T-cell (primary cell): ENCODE data around the gene GPHB5. TPM values are rescaled to one million over a fixed set of nuclear protein-coding genes. Genes with fewer than 3 reads are reported as not detected.

ENCODE experiments used
- ATAC-seq, 4 experiments: fragments of 200-7000 bp in 3 of 4; fragments of 150-1000 bp in 1 of 4; cut with Tn5 transposase; replicated peaks in 1 of 4; 1 replicate in 3 of 4; 2 replicates in 1 of 4; pipeline ENCODE4 v1.10.0; 2021; ENCODE audit warnings: moderate library complexity in 3 of 4, mild to moderate bottlenecking in 2 of 4, moderate number of reproducible peaks in 1 of 4
- CTCF ChIA-PET, 2 donors: fragments of 300-600 bp; sonication (Branson Sonifier 250); formaldehyde crosslinking; loops; one replicate each; lab custom pipeline; 2022; ENCODE audit warnings: antibody characterized with exemption in 2 of 2; lab: Charles Lee
- POLR2A ChIA-PET, 2 donors: fragments of 300-600 bp; sonication (Branson Sonifier 250); formaldehyde crosslinking; loops; one replicate each; lab custom pipeline; 2022; ENCODE audit warnings: antibody characterized with exemption in 2 of 2; lab: Charles Lee
- DNase-seq, 35 experiments: peaks; one replicate each; pipeline versions ENCODE4 v3.0.0 to v3.0.0-alpha.2; 2013 to 2023
- H3K27ac ChIP-seq: one replicate; pipeline ENCODE4 v1.5.1; 2013; ENCODE audit warnings: low read length
- H3K27me3 ChIP-seq, 2 experiments: replicated peaks in 1 of 2; 1 replicate in 1 of 2; 2 replicates in 1 of 2; pipeline versions ENCODE4 v1.6.1 to v1.7.0; 2013; ENCODE audit warnings: low read length in 1 of 2, mixed read lengths in 1 of 2; ENCODE audit not compliant: control insufficient read depth in 2 of 2, insufficient read depth in 2 of 2; ENCODE audit errors: extremely low read depth in 1 of 2
- H3K36me3 ChIP-seq, 2 donors: 1 replicate in 1 of 2; 2 replicates in 1 of 2; pipeline versions ENCODE4 v1.6.1 to v1.7.0; 2013; ENCODE audit warnings: low read length in 1 of 2; ENCODE audit not compliant: control insufficient read depth in 2 of 2, insufficient read depth in 1 of 2; ENCODE audit errors: extremely low read depth in 1 of 2
- H3K4me1 ChIP-seq, 2 experiments: 1 replicate in 1 of 2; 2 replicates in 1 of 2; pipeline versions ENCODE4 v1.6.1 to v1.7.0; 2013; ENCODE audit warnings: low read length in 2 of 2, mixed read lengths in 1 of 2; ENCODE audit not compliant: insufficient read depth in 2 of 2, control insufficient read depth in 1 of 2; ENCODE audit errors: extremely low read depth in 1 of 2
- H3K4me3 ChIP-seq, 2 donors: 1 replicate in 1 of 2; 2 replicates in 1 of 2; pipeline versions ENCODE4 v1.5.1 to v1.7.0; 2013; ENCODE audit warnings: mild to moderate bottlenecking in 2 of 2, low read length in 1 of 2, moderate library complexity in 1 of 2; ENCODE audit not compliant: control insufficient read depth in 1 of 2; ENCODE audit errors: extremely low read depth in 1 of 2
- H3K9me3 ChIP-seq: 2 replicates; pipeline ENCODE4 v1.7.0; 2013
- H3K27ac Mint-ChIP-seq, 2 donors: one replicate each; pipeline ENCODE4 v1.8.0; 2020 to 2021; ENCODE audit warnings: mild to moderate bottlenecking in 2 of 2, mixed read lengths in 2 of 2
- H3K27me3 Mint-ChIP-seq, 2 donors: one replicate each; pipeline ENCODE4 v1.8.0; 2021 to 2022; ENCODE audit warnings: mixed read lengths in 2 of 2
- H3K36me3 Mint-ChIP-seq: one replicate; pipeline ENCODE4 v1.8.0; 2021; ENCODE audit warnings: mixed read lengths
- H3K4me1 Mint-ChIP-seq, 3 donors: one replicate each; pipeline ENCODE4 v1.8.0; 2020 to 2022; ENCODE audit warnings: mixed read lengths in 3 of 3, mild to moderate bottlenecking in 1 of 3
- H3K4me3 Mint-ChIP-seq, 3 donors: one replicate each; pipeline ENCODE4 v1.8.0; 2020 to 2022; ENCODE audit warnings: mild to moderate bottlenecking in 3 of 3, mixed read lengths in 3 of 3, moderate library complexity in 3 of 3
- H3K9me3 Mint-ChIP-seq, 3 donors: one replicate each; pipeline ENCODE4 v1.8.0; 2020 to 2022; ENCODE audit warnings: mixed read lengths in 3 of 3
- WGBS: methylation state at CpG from one replicate; pipeline ENCODE4 v1.1.5; 2013; ENCODE audit warnings: missing lambda C conversion rate; ENCODE audit not compliant: insufficient coverage; 5-methylcytosine and 5-hydroxymethylcytosine counted together
- total RNA-seq, 35 experiments: library from RNA in 6 of 35; stranded (reverse) in 6 of 35; fragments of 120-200 nt in 1 of 35; gene quantifications; one replicate each; pipeline versions ENCODE4 v1.2.1 to v1.2.4 and lab custom pipeline; 2013 to 2026

The GPHB5 gene
- not detected for total RNA-seq
- not detected for total RNA-seq (2013)
- 0 reads per million in 29 experiments for total RNA-seq (lab: John Stamatoyannopoulos, UW)

GRCh38 chr14:63318835-63319234 lies at the start of gene GPHB5:
Gene GPHB5 (minus strand): TSS chr14:63318935. CDS start chr14:63317849, 1,086 bp downstream.
- Histone ChIP-seq H3K27me3 (peaks cover 0 to 4% of the 10 kb centered on the region in 2 experiments), H3K36me3 (no peaks in the 10 kb centered on the region), H3K4me3 (no peak within 1 kb of the TSS), H3K9me3 (no peaks in the 10 kb centered on the region), H3K27ac (no peak within 1 kb of the TSS), H3K4me1 (no peaks in the 10 kb centered on the region)
- ChIA-PET POLR2A (no interaction called here), CTCF (no interaction called here)
- no peaks in the 10 kb centered on the region for H3K9me3 Mint-ChIP-seq
- H3K27me3 Mint-ChIP-seq = peaks cover 22 to 35% of the 10 kb centered on the region in 2 donors
- peaks cover 0 to 2% (median 0%) of the 10 kb centered on the region in 3 donors for H3K4me1 Mint-ChIP-seq
- no peak within 1 kb of the TSS for H3K4me3 Mint-ChIP-seq
- ATAC-seq (no peak), DNase-seq (no peak)
- no peaks in the 10 kb centered on the region for H3K36me3 Mint-ChIP-seq
- H3K27ac Mint-ChIP-seq = no peak within 1 kb of the TSS

DNA sequence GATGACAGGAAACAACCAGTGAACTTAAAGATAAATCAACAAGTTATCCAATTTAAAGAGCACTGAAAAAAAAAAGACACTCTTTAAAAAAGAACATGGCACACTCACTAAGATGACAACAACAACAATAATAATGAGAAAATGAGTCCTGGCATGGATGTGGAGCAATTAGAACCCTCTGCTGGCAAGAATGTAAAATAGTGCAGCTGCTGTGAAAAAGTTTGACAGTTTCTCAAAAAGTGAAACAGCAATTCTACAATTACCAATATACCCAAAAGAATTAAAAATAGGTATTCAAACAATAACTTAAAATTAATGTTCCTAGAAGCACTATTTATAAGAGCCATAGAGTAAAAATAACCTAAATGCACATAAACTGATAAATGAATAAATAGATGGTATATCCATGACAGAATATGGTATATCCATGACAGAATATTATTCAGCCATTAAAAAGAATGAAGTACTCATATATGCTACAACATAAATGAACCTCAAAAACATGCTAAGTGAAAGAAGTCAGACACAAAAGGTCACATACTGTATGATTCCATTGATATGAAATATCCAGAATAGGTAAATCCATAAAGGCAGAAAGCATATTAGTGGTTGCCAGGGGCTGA lies 49.1 kb upstream of the GPHB5 start:
- no peak overlapping the region for H3K27ac Mint-ChIP-seq

GRCh38 chr14:63362389-63362819 lies 43.7 kb upstream of the GPHB5 start:
- WGBS = 55% methylated on average over 5 of the region's 8 CpGs

More for the DNA sequence above, 49.1 kb upstream of the GPHB5 start:
- H3K36me3 ChIP-seq = no peaks in the 10 kb centered on the region
- peaks cover 5% of the 10 kb centered on the region for H3K9me3 ChIP-seq
- ChIA-PET POLR2A (no interaction called here), CTCF (no interaction called here)
- Mint-ChIP-seq H3K9me3 (peaks cover 4 to 47% (median 27%) of the 10 kb centered on the region in 3 donors), H3K36me3 (peaks cover 25% of the 10 kb centered on the region), H3K4me3 (no peak overlapping the region), H3K27me3 (no peaks in the 10 kb centered on the region), H3K4me1 (no peaks in the 10 kb centered on the region)
- H3K4me3 ChIP-seq = no peak overlapping the region
- no peaks in the 10 kb centered on the region for H3K27me3 ChIP-seq
- no peak for DNase-seq
- no peaks in the 10 kb centered on the region for H3K4me1 ChIP-seq
- no peak for ATAC-seq
- H3K27ac ChIP-seq = no peak overlapping the region

GRCh38 chr14:63361790-63362189 lies 43.1 kb upstream of the GPHB5 start:
- Histone ChIP-seq H3K36me3 (no peaks in the 10 kb centered on the region), H3K27ac (no peak overlapping the region), H3K9me3 (no peaks in the 10 kb centered on the region), H3K4me3 (no peak overlapping the region), H3K4me1 (no peaks in the 10 kb centered on the region), H3K27me3 (peaks cover 2 to 4% of the 10 kb centered on the region in 2 experiments)
- POLR2A ChIA-PET = no interaction called here
- H3K4me1 Mint-ChIP-seq = no peaks in the 10 kb centered on the region
- peaks cover 10 to 11% of the 10 kb centered on the region in 2 donors for H3K27me3 Mint-ChIP-seq
- H3K36me3 Mint-ChIP-seq = peaks cover 7% of the 10 kb centered on the region
- 39% methylated on average over 3 of the region's 4 CpGs for WGBS
- no peak overlapping the region for H3K27ac Mint-ChIP-seq
- ATAC-seq (no peak), DNase-seq (no peak)
- CTCF ChIA-PET = no interaction called here
- H3K9me3 Mint-ChIP-seq = peaks cover 4 to 13% (median 12%) of the 10 kb centered on the region in 3 donors
- no peak overlapping the region for H3K4me3 Mint-ChIP-seq

More at GRCh38 chr14:63362389-63362819, 43.7 kb upstream of the GPHB5 start:
- Mint-ChIP-seq H3K27me3 (peaks cover 9 to 11% of the 10 kb centered on the region in 2 donors), H3K4me1 (no peaks in the 10 kb centered on the region), H3K9me3 (peaks cover 4 to 13% (median 12%) of the 10 kb centered on the region in 3 donors), H3K36me3 (peaks cover 7% of the 10 kb centered on the region), H3K4me3 (no peak overlapping the region), H3K27ac (no peak overlapping the region)
- POLR2A ChIA-PET = no interaction called here
- CTCF ChIA-PET = interaction anchor here in 1 of 2 donors (0.6 kb wide), 1 partner anchor 27 kb away, joined by 3 read pairs; no protein-coding TSS in a partner anchor
- Histone ChIP-seq H3K4me3 (no peak overlapping the region), H3K9me3 (no peaks in the 10 kb centered on the region), H3K27ac (no peak overlapping the region), H3K4me1 (no peaks in the 10 kb centered on the region), H3K27me3 (peaks cover 2 to 4% of the 10 kb centered on the region in 2 experiments), H3K36me3 (no peaks in the 10 kb centered on the region)
- DNase-seq (no peak), ATAC-seq (no peak)

GRCh38 chr14:63357841-63358240 lies 39.1 kb upstream of the GPHB5 start:
- no peak overlapping the region for H3K4me3 ChIP-seq
- Mint-ChIP-seq H3K4me1 (no peaks in the 10 kb centered on the region), H3K9me3 (no peaks in the 10 kb centered on the region), H3K27ac (no peak overlapping the region), H3K27me3 (peaks cover 13 to 16% of the 10 kb centered on the region in 2 donors), H3K4me3 (no peak overlapping the region), H3K36me3 (peaks cover 4% of the 10 kb centered on the region)
- no peaks in the 10 kb centered on the region for H3K4me1 ChIP-seq
- CTCF ChIA-PET = no interaction called here
- DNase-seq (no peak), ATAC-seq (no peak)
- H3K27ac ChIP-seq = no peak overlapping the region
- no peaks in the 10 kb centered on the region for H3K36me3 ChIP-seq
- peaks cover 2 to 9% of the 10 kb centered on the region in 2 experiments for H3K27me3 ChIP-seq
- no peaks in the 10 kb centered on the region for H3K9me3 ChIP-seq
- POLR2A ChIA-PET = no interaction called here
- WGBS = 85% methylated on average over 7 of the region's 7 CpGs

GRCh38 chr14:63345826-63346225 lies 27.1 kb upstream of the GPHB5 start:
- Histone ChIP-seq H3K9me3 (no peaks in the 10 kb centered on the region), H3K27me3 (peaks cover 2 to 23% of the 10 kb centered on the region in 2 experiments), H3K36me3 (no peaks in the 10 kb centered on the region), H3K4me3 (no peak overlapping the region), H3K4me1 (no peaks in the 10 kb centered on the region), H3K27ac (no peak overlapping the region)
- ChIA-PET POLR2A (no interaction called here), CTCF (no interaction called here)
- H3K36me3 Mint-ChIP-seq = no peaks in the 10 kb centered on the region
- H3K4me1 Mint-ChIP-seq = no peaks in the 10 kb centered on the region
- H3K4me3 Mint-ChIP-seq = no peak overlapping the region
- DNase-seq (no peak), ATAC-seq (no peak)
- no peak overlapping the region for H3K27ac Mint-ChIP-seq
- no CpG with 5 or more reads among the region's 3 CpGs for WGBS
- no peaks in the 10 kb centered on the region for H3K9me3 Mint-ChIP-seq
- peaks cover 24 to 35% of the 10 kb centered on the region in 2 donors for H3K27me3 Mint-ChIP-seq
